ENCODE results near the gene DSCAM. TPM values are rescaled to one million over a fixed set of nuclear protein-coding genes. Genes with fewer than 3 reads are reported as not detected.

The DSCAM gene
- total RNA-seq, 4 donors from 2014 or later = under 0.01 to 0.44 TPM; not detected in 2

DNA sequence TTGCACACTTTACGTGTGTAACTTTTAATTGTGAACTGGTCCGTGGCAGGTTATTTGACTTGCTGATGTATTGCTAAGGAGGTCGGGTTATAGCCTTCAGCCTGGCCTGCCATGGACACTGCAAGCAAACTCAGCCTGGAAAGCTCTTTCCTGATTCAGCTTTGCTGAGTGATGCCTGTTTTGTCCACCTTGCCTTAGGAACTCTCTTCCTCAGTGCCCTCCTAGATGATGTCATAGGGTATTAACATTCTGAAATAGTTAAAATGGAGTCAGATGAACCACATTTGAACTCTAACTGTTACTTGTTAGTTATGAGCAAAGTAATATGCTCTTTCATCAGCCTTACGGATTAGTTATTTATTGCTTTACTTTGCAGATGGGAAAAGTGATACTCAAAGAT lies 533.7 kb downstream of the DSCAM start:
- Histone ChIP-seq H3K9me3 (no peaks in the 10 kb centered on the region), H3K4me1 (no peaks in the 10 kb centered on the region), H3K4me3 (no peak overlapping the region), H3K36me3 (no peaks in the 10 kb centered on the region), H3K27ac (no peak overlapping the region), H3K27me3 (no peaks in the 10 kb centered on the region)
- TF ChIP-seq, protein P1, sequence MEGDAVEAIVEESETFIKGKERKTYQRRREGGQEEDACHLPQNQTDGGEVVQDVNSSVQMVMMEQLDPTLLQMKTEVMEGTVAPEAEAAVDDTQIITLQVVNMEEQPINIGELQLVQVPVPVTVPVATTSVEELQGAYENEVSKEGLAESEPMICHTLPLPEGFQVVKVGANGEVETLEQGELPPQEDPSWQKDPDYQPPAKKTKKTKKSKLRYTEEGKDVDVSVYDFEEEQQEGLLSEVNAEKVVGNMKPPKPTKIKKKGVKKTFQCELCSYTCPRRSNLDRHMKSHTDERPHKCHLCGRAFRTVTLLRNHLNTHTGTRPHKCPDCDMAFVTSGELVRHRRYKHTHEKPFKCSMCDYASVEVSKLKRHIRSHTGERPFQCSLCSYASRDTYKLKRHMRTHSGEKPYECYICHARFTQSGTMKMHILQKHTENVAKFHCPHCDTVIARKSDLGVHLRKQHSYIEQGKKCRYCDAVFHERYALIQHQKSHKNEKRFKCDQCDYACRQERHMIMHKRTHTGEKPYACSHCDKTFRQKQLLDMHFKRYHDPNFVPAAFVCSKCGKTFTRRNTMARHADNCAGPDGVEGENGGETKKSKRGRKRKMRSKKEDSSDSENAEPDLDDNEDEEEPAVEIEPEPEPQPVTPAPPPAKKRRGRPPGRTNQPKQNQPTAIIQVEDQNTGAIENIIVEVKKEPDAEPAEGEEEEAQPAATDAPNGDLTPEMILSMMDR (IDR thresholded peaks at IDR 0.05) = no peak
- TF ChIP-seq EP300 (IDR thresholded peaks at IDR 0.05) (no peak), POLR2A (IDR thresholded peaks at IDR 0.05) (no peak)
- no peak for DNase-seq (ENCODE audit: low spot score in 2 of 2)
- WGBS, 2 donors = 86 to 87% methylated on average over 4 of the region's 4 CpGs

DNA sequence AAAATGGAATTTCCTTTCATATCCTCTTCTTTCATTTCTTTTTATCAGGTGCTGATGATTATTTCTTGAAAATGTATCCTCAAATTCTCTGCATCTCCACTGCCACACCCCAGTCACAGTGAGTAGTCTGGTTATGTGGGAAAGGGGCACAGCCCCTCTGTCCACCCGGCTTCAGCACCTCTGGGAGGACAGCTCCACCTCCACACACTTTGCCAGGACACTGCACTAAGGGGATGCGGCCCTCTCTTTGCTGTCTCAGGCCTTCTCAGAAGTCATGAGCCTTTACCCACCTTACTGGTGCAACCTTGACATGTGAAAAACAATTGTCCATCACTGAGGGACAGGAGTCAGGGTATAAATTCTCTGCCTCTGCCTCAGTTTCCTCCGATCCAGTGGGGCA lies 546.7 kb downstream of the DSCAM start:
- no peaks in the 10 kb centered on the region for H3K27me3 ChIP-seq
- no peaks in the 10 kb centered on the region for H3K36me3 ChIP-seq
- 71 to 75% methylated on average over 3 of the region's 3 CpGs for WGBS, 2 donors
- TF ChIP-seq POLR2A (IDR thresholded peaks at IDR 0.05) = no peak
- TF ChIP-seq, protein P1 (IDR thresholded peaks at IDR 0.05) = no peak
- TF ChIP-seq EP300 (IDR thresholded peaks at IDR 0.05) = no peak
- peaks cover 0 to 4% (median 0%) of the 10 kb centered on the region in 4 donors for H3K9me3 ChIP-seq
- DNase-seq (ENCODE audit: low spot score in 2 of 2) = no peak
- H3K27ac ChIP-seq = no peak overlapping the region
- H3K4me1 ChIP-seq = no peaks in the 10 kb centered on the region
- no peak overlapping the region for H3K4me3 ChIP-seq

DNA sequence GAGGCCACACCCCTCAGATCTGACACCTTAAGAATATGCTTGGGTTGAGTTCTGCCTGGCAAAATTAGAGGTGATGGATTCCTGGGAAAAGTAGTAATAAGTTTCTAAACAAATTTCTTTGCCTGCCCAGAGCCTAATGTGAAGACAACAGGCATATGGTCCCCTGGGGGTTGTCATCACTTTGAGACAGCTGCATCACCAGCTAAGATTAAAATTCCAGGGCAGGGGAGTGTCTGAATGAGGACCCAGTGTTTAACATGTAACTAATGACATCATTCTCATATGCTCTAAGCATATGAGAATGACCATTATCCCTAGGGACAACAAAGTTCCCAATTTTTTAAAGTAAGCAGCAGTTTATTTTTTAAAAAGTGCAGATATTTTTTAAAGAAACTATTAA lies 547.5 kb downstream of the DSCAM start:
- Histone ChIP-seq H3K27me3 (no peaks in the 10 kb centered on the region), H3K27ac (no peak overlapping the region), H3K9me3 (no peaks in the 10 kb centered on the region), H3K4me3 (no peak overlapping the region), H3K36me3 (no peaks in the 10 kb centered on the region), H3K4me1 (no peaks in the 10 kb centered on the region)
- DNase-seq (ENCODE audit: low spot score in 2 of 2) = no peak
- TF ChIP-seq EP300 (IDR thresholded peaks at IDR 0.05) (no peak), POLR2A (IDR thresholded peaks at IDR 0.05) (no peak)
- TF ChIP-seq, protein P1 (IDR thresholded peaks at IDR 0.05) = no peak

DNA sequence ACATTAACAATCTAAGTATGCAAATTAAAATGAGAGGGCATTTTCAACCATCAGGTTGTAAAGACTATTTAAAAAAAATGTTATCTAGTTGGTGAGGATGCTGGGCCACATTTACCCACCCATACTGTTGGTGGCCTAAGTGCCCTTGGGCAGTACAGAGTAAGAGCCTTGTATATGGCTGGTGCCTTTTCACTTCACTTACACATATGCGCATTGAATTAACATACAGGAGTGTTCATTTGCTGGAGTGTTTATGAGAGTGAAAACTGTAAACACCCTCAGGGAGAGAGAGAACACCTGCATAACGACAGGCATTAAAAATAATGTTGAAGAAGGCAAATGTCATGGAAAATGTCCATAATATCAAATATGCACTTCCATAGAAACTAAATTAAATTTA lies 552.6 kb downstream of the DSCAM start:
- TF ChIP-seq EP300 (IDR thresholded peaks at IDR 0.05) (no peak), POLR2A (IDR thresholded peaks at IDR 0.05) (no peak)
- TF ChIP-seq, protein P1 (IDR thresholded peaks at IDR 0.05) = no peak
- no peaks in the 10 kb centered on the region for H3K4me1 ChIP-seq
- no peaks in the 10 kb centered on the region for H3K9me3 ChIP-seq
- no peak overlapping the region for H3K4me3 ChIP-seq
- WGBS, 2 donors = 65 to 67% methylated on average over 2 of the region's 2 CpGs
- no peaks in the 10 kb centered on the region for H3K36me3 ChIP-seq
- H3K27me3 ChIP-seq = no peaks in the 10 kb centered on the region
- no peak for DNase-seq (ENCODE audit: low spot score in 2 of 2)
- H3K27ac ChIP-seq = no peak overlapping the region

DNA sequence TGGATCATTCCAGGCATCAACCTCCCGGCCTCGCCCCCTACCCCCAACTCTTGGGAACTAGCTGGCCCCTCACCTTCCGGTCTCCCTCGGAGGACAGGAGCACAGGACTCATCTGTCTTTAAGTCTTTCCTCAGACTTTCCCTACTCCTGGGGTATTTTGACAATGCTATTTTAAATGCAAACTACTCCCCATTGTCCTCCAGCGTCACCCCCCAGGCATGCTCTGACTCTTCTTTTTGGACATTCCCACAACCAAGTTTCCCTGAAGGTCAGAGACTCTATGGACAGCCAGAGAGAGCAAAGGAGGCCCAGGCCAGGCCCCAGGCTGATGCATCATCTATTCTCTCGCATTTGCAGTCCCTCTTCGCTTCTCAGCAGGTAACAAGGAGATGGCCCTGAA lies 555.4 kb downstream of the DSCAM start:
- no peak for DNase-seq (ENCODE audit: low spot score in 2 of 2)
- Histone ChIP-seq H3K9me3 (no peaks in the 10 kb centered on the region), H3K27me3 (no peaks in the 10 kb centered on the region), H3K4me3 (no peak overlapping the region), H3K4me1 (no peaks in the 10 kb centered on the region), H3K27ac (no peak overlapping the region), H3K36me3 (no peaks in the 10 kb centered on the region)
- WGBS, 2 donors = 83% methylated on average over 7 of the region's 7 CpGs
- TF ChIP-seq, protein P1 (IDR thresholded peaks at IDR 0.05) = no peak
- TF ChIP-seq EP300 (IDR thresholded peaks at IDR 0.05) = no peak
